Upper lobe of left lung (tissue), 6 donors: ENCODE data around the gene TBX4. TPM values are rescaled to one million over a fixed set of nuclear protein-coding genes. Genes with fewer than 3 reads are reported as not detected.
A peak's percentile ranks its signal among the peaks of the same experiment; 100 is the strongest.

Source experiments
- ATAC-seq, 2 donors: fragments of 200-7000 bp; cut with Tn5 transposase; one replicate each; pipeline ENCODE4 v1.9.1; 2022; ENCODE audit warnings: mild to moderate bottlenecking in 2 of 2, moderate library complexity in 2 of 2; ENCODE audit not compliant: low FRiP score in 2 of 2
- DNase-seq, 2 donors: peaks; one replicate each; pipeline ENCODE4 v3.0.0-alpha.2; 2019 to 2020
- H3K27ac ChIP-seq, 4 donors: fragments of 200-600 bp; sonication (generic); one replicate each; pipeline ENCODE4 v1.5.1; 2016 to 2019
- H3K27me3 ChIP-seq, 4 donors: fragments of 200-600 bp; sonication (generic); one replicate each; pipeline ENCODE4 v1.5.1; 2017 to 2019
- H3K36me3 ChIP-seq, 4 donors: fragments of 200-600 bp; sonication (generic); one replicate each; pipeline ENCODE4 v1.5.1; 2016 to 2019
- H3K4me1 ChIP-seq, 4 donors: fragments of 200-600 bp; sonication (generic); one replicate each; pipeline ENCODE4 v1.5.1; 2018 to 2019
- H3K4me3 ChIP-seq, 4 donors: fragments of 200-600 bp; sonication (generic); one replicate each; pipeline ENCODE4 v1.5.1; 2017 to 2019; ENCODE audit warnings: mild to moderate bottlenecking in 2 of 4, moderate library complexity in 1 of 4
- H3K9me3 ChIP-seq, 4 donors: fragments of 200-600 bp; sonication (generic); one replicate each; pipeline ENCODE4 v1.5.1; 2018 to 2019
- EP300 ChIP-seq, 4 donors: sonication (generic); formaldehyde crosslinking; IDR thresholded peaks; one replicate each; pipeline ENCODE4 v1.5.1; 2017; ENCODE audit warnings: antibody characterized with exemption in 4 of 4, control low read depth in 2 of 4
- POLR2A ChIP-seq, 4 donors: fragments of 450-650 bp; IDR thresholded peaks; one replicate each; pipeline ENCODE4 v1.5.1; 2016 to 2017; ENCODE audit warnings: antibody characterized with exemption in 4 of 4, mild to moderate bottlenecking in 2 of 4
- POLR2AphosphoS5 ChIP-seq, 2 donors: sonication (generic); formaldehyde crosslinking; IDR thresholded peaks; one replicate each; pipeline ENCODE4 v1.5.1; 2017; ENCODE audit warnings: antibody characterized with exemption in 2 of 2
- WGBS, 2 donors: methylation state at CpG; one replicate each; pipeline ENCODE4 v1.1.5; 2017 to 2018; 5-methylcytosine and 5-hydroxymethylcytosine counted together
- total RNA-seq, 6 donors: library from RNA; depleted of rRNA in 4 of 6; stranded (reverse); fragments of >200 nt in 4 of 6; gene quantifications; one replicate each; pipeline versions ENCODE4 v1.1.0 to v1.2.1, GENCODE V29; 2016 to 2021
- TF ChIP-seq, protein P1 (sequence below), 6 experiments: fragments of 450-650 bp in 4 of 6; fragments of 200-600 bp in 2 of 6; sonication (generic) in 2 of 6; IDR thresholded peaks; one replicate each; pipeline ENCODE4 v1.5.1; 2016 to 2019; ENCODE audit warnings: antibody characterized with exemption in 6 of 6
- donor health status: DM: no; HTN: no; CAD: no; lungs with moderate emphysema.
- donor health status: DM: no; HTN: yes; CAD: no; lungs with severe emphysema.

The TBX4 gene
- total RNA-seq, 6 donors from 2014 or later, result 10.2 to 69.1 (median 22.7) TPM

- peak overlapping the region in 3 of 4 donors; percentile 7 to 74 (median 48) for H3K27ac ChIP-seq
- DNase-seq, result peak in 1 of 2 donors; percentile 8
- WGBS, 2 donors, result 79 to 81% methylated on average over 22 to 25 of the region's 25 CpGs
- no peaks in the 10 kb centered on the region for H3K9me3 ChIP-seq
- peaks cover 0 to 18% (median 0%) of the 10 kb centered on the region in 4 donors for H3K36me3 ChIP-seq
- no peak for ATAC-seq
- peaks cover 0 to 8% (median 6%) of the 10 kb centered on the region in 4 donors for H3K4me1 ChIP-seq
- no peaks in the 10 kb centered on the region for H3K27me3 ChIP-seq
- TF ChIP-seq, protein P1, sequence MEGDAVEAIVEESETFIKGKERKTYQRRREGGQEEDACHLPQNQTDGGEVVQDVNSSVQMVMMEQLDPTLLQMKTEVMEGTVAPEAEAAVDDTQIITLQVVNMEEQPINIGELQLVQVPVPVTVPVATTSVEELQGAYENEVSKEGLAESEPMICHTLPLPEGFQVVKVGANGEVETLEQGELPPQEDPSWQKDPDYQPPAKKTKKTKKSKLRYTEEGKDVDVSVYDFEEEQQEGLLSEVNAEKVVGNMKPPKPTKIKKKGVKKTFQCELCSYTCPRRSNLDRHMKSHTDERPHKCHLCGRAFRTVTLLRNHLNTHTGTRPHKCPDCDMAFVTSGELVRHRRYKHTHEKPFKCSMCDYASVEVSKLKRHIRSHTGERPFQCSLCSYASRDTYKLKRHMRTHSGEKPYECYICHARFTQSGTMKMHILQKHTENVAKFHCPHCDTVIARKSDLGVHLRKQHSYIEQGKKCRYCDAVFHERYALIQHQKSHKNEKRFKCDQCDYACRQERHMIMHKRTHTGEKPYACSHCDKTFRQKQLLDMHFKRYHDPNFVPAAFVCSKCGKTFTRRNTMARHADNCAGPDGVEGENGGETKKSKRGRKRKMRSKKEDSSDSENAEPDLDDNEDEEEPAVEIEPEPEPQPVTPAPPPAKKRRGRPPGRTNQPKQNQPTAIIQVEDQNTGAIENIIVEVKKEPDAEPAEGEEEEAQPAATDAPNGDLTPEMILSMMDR (IDR thresholded peaks at IDR 0.05), result no peak
- no peak for TF ChIP-seq POLR2AphosphoS5 (IDR thresholded peaks at IDR 0.05)
- TF ChIP-seq POLR2A (IDR thresholded peaks at IDR 0.05), result no peak
- no peak for TF ChIP-seq EP300 (IDR thresholded peaks at IDR 0.05)
- H3K4me3 ChIP-seq, result no peak overlapping the region
Observed at GRCh38 chr17:61479493-61480413, 27.5 kb downstream of the TBX4 start.

DNA sequence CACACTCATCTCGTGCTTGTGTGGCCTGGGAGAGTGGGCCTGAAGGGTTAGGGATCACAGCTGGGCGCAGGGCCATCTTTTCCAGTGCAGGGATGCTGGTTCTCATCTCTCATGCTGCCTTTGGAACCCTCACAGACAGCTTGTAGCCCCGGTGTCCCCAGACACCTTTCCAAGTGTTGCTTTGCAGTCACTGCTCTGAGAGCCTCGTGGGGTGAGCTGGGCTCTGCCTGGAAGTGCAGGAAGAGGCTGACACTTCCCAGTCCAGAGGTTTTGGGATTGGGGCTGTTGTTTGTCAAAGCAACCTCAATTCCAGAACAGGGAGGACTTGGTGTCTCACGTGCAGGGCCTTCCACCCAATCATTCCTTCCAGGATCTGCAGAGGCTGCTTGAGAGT, 28.2 kb downstream of the TBX4 start:
- DNase-seq, result peak in 1 of 2 donors; percentile 19
- peak overlapping the region in 2 of 4 donors; percentile 21 to 74 for H3K27ac ChIP-seq

GRCh38 chr17:61481421-61481820, 29.2 kb downstream of the TBX4 start:
- ATAC-seq (no peak), DNase-seq (peak in 1 of 2 donors; percentile 3)
- H3K27me3 ChIP-seq, result no peaks in the 10 kb centered on the region
- peak overlapping the region in 2 of 4 donors; percentile 27 to 30 for H3K27ac ChIP-seq
- peaks cover 0 to 8% (median 2%) of the 10 kb centered on the region in 4 donors for H3K4me1 ChIP-seq
- peaks cover 0 to 18% (median 0%) of the 10 kb centered on the region in 4 donors for H3K36me3 ChIP-seq
- TF ChIP-seq, protein P1 (IDR thresholded peaks at IDR 0.05), result no peak
- no peak for TF ChIP-seq EP300 (IDR thresholded peaks at IDR 0.05)
- TF ChIP-seq POLR2AphosphoS5 (IDR thresholded peaks at IDR 0.05), result no peak
- no peak for TF ChIP-seq POLR2A (IDR thresholded peaks at IDR 0.05)
- no peaks in the 10 kb centered on the region for H3K9me3 ChIP-seq
- no peak overlapping the region for H3K4me3 ChIP-seq
- WGBS, 2 donors, result 85 to 89% methylated on average over 5 of the region's 5 CpGs

More for the DNA sequence above, 28.2 kb downstream of the TBX4 start:
- TF ChIP-seq POLR2AphosphoS5 (IDR thresholded peaks at IDR 0.05) (peak in 1 of 2 donors; percentile 20), POLR2A (IDR thresholded peaks at IDR 0.05) (no peak)
- Histone ChIP-seq H3K36me3 (peaks cover 0 to 18% (median 0%) of the 10 kb centered on the region in 4 donors), H3K27me3 (no peaks in the 10 kb centered on the region), H3K4me1 (peaks cover 0 to 8% (median 4%) of the 10 kb centered on the region in 4 donors), H3K4me3 (no peak overlapping the region), H3K9me3 (no peaks in the 10 kb centered on the region)
- no peak for ATAC-seq
- 50 to 71% methylated on average over 2 to 5 of the region's 5 CpGs for WGBS, 2 donors

DNA sequence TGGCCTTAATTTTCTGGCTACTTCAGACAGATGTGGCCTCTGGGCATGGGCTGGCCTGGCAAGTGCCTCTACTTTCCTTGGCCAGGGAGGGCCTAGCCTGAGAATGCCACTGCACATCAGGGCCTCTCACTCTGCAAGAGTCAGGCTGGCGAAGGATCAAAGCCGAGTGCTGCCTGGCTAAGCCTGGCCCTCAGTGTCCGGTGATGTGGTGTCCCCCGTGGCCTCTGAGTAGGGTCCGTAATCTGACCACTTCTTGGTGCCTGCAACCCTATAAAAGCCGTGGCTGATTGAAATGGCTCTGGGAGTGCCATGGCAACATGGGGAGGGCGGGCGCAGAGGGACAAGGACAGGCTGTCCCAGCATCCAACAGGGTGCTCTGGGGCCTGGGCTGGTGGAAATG, 30.2 kb downstream of the TBX4 start:
- no peak for TF ChIP-seq EP300 (IDR thresholded peaks at IDR 0.05)
- TF ChIP-seq POLR2AphosphoS5 (IDR thresholded peaks at IDR 0.05), result no peak
- TF ChIP-seq POLR2A (IDR thresholded peaks at IDR 0.05), result no peak
- TF ChIP-seq, protein P1 (IDR thresholded peaks at IDR 0.05), result no peak
- peaks cover 0 to 18% (median 0%) of the 10 kb centered on the region in 4 donors for H3K36me3 ChIP-seq
- DNase-seq, result no peak
- 80 to 89% methylated on average over 1 to 8 of the region's 8 CpGs for whole genome bisulfite sequencing, 2 donors
- peak overlapping the region in 3 of 4 donors; percentile 12 to 57 (median 30) for H3K27ac ChIP-seq
- no peaks in the 10 kb centered on the region for H3K9me3 ChIP-seq
- ATAC-seq, result no peak
- H3K4me3 ChIP-seq, result no peak overlapping the region
- no peaks in the 10 kb centered on the region for H3K27me3 ChIP-seq
- peaks cover 0 to 5% (median 0%) of the 10 kb centered on the region in 4 donors for H3K4me1 ChIP-seq

DNA sequence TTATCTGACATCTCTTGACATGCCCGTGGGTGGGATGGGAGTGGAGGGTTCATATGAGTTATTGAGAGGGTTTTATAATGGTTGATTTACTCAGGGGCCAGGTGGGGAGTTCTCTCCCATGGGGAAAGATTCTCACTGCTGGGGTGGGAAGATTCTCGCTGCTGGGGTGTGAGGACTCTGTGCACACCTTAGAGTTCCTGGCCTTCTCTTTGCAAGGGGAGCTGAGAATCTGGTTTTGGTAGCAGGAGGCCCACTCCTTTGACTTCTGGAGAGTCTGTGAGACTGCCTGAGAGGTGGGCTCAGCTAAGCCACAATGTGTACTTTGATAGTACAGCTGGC, 31.5 kb downstream of the TBX4 start:
- TF ChIP-seq EP300 (IDR thresholded peaks at IDR 0.05) (no peak), POLR2A (IDR thresholded peaks at IDR 0.05) (no peak), POLR2AphosphoS5 (IDR thresholded peaks at IDR 0.05) (no peak)
- TF ChIP-seq, protein P1 (IDR thresholded peaks at IDR 0.05), result no peak
- 56 to 65% methylated on average over 2 of the region's 2 CpGs for WGBS, 2 donors
- peak overlapping the region in 1 of 4 donors; percentile 57 for H3K27ac ChIP-seq
- DNase-seq (no peak), ATAC-seq (no peak)
- no peaks in the 10 kb centered on the region for H3K9me3 ChIP-seq
- no peak overlapping the region for H3K4me3 ChIP-seq
- H3K4me1 ChIP-seq, result peaks cover 0 to 5% (median 0%) of the 10 kb centered on the region in 4 donors
- peaks cover 0 to 16% (median 0%) of the 10 kb centered on the region in 4 donors for H3K36me3 ChIP-seq
- no peaks in the 10 kb centered on the region for H3K27me3 ChIP-seq
